H1 (cell line): Measurements from ENCODE around the gene CCDC175. TPM values are rescaled to one million over a fixed set of nuclear protein-coding genes. Genes with fewer than 3 reads are reported as not detected.

Experiments used
- CTCF ChIA-PET: fragments of 300-600 bp; sonication (Branson Sonifier 250); formaldehyde crosslinking; loops from one replicate; lab custom pipeline; 2021; ENCODE audit not compliant: partially characterized antibody; lab: Charles Lee
- POLR2A ChIA-PET: fragments of 300-600 bp; sonication (Branson Sonifier 250); formaldehyde crosslinking; loops from one replicate; lab custom pipeline; 2021; ENCODE audit warnings: inconsistent platforms; ENCODE audit not compliant: partially characterized antibody; lab: Charles Lee
- DNase-seq, 2 experiments: peaks; one replicate each; pipeline versions ENCODE4 v3.0.0 to v3.0.0-alpha.2; 2010 to 2022; ENCODE audit warnings: low spot score in 2 of 2, low read depth in 1 of 2, mixed read lengths in 1 of 2
- FAIRE-seq: peaks from 2 replicates; lab custom pipeline; 2011; peaks lifted over from hg19 to GRCh38; lab: Jason Lieb, UNC
- H2AFZ ChIP-seq: 2 replicates; pipeline ENCODE4 v1.8.1; 2012; ENCODE audit warnings: low read length, inconsistent platforms
- H2AK5ac ChIP-seq: 2 replicates; pipeline ENCODE4 v1.6.1; 2013; ENCODE audit warnings: low read depth, low read length
- H2BK120ac ChIP-seq: replicated peaks from 2 replicates; pipeline ENCODE3; 2013; ENCODE audit warnings: low read depth, low read length, inconsistent platforms
- H2BK12ac ChIP-seq: 2 replicates; pipeline ENCODE4 v1.6.1; 2013; ENCODE audit warnings: low read depth, low read length
- H2BK15ac ChIP-seq: 2 replicates; pipeline ENCODE4 v1.6.1; 2013; ENCODE audit warnings: low read length
- H2BK20ac ChIP-seq: 2 replicates; pipeline ENCODE4 v1.6.1; 2013; ENCODE audit warnings: low read length
- H2BK5ac ChIP-seq: 2 replicates; pipeline ENCODE4 v1.6.1; 2013; ENCODE audit warnings: low read depth, low read length
- H3K14ac ChIP-seq: 2 replicates; pipeline ENCODE4 v1.6.1; 2013; ENCODE audit warnings: inconsistent platforms; ENCODE audit not compliant: insufficient read length
- H3K18ac ChIP-seq: 2 replicates; pipeline ENCODE4 v1.6.1; 2013; ENCODE audit warnings: low read length; ENCODE audit errors: extremely low read depth
- H3K23ac ChIP-seq: 2 replicates; pipeline ENCODE4 v1.6.1; 2013; ENCODE audit warnings: inconsistent platforms; ENCODE audit not compliant: insufficient read length
- H3K23me2 ChIP-seq: 2 replicates; pipeline ENCODE4 v1.6.1; 2013; ENCODE audit warnings: low read depth, low read length
- H3K27ac ChIP-seq: 2 replicates; pipeline ENCODE4 v1.6.1; 2011; ENCODE audit warnings: low read depth, low read length, inconsistent platforms
- H3K27me3 ChIP-seq, 4 experiments: replicated peaks in 1 of 4; 1 replicate in 1 of 4; 2 replicates in 3 of 4; pipeline versions ENCODE4 v1.6.1 to v1.8.1; 2011 to 2013; ENCODE audit warnings: low read length in 3 of 4, mild to moderate bottlenecking in 3 of 4, inconsistent platforms in 2 of 4, mixed read lengths in 2 of 4, moderate library complexity in 1 of 4; ENCODE audit not compliant: control insufficient read depth in 3 of 4, insufficient read depth in 3 of 4; ENCODE audit errors: extremely low read depth in 1 of 4
- H3K36me3 ChIP-seq, 4 experiments: 2 replicates each; pipeline versions ENCODE4 v1.6.1 to v1.8.1; 2011 to 2013; ENCODE audit warnings: mild to moderate bottlenecking in 4 of 4, low read length in 3 of 4, moderate library complexity in 2 of 4, control low read depth in 1 of 4, inconsistent platforms in 1 of 4; ENCODE audit not compliant: insufficient read depth in 4 of 4, control insufficient read depth in 2 of 4
- H3K4ac ChIP-seq: replicated peaks from 2 replicates; pipeline ENCODE3; 2013; ENCODE audit warnings: low read length, low read depth, mixed read lengths, inconsistent platforms; ENCODE audit not compliant: insufficient read length
- H3K4me1 ChIP-seq, 4 experiments: replicated peaks in 1 of 4; 1 replicate in 1 of 4; 2 replicates in 3 of 4; pipeline versions ENCODE4 v1.6.1 to v1.8.1; 2011 to 2013; ENCODE audit warnings: low read length in 3 of 4, inconsistent platforms in 2 of 4, mixed read lengths in 1 of 4; ENCODE audit not compliant: insufficient read depth in 4 of 4, control insufficient read depth in 3 of 4
- H3K4me2 ChIP-seq, 2 experiments: 2 replicates each; pipeline versions ENCODE4 v1.6.1 to v1.8.1; 2011 to 2013; ENCODE audit warnings: low read depth in 2 of 2, low read length in 2 of 2, control low read depth in 1 of 2, inconsistent platforms in 1 of 2, mild to moderate bottlenecking in 1 of 2; ENCODE audit not compliant: insufficient read depth in 1 of 2
- H3K4me3 ChIP-seq, 4 experiments: fragments of 200-600, 300-600 bp in 1 of 4; sonication (generic), shearing (Covaris generic), sonication (Bioruptor Twin) in 1 of 4; 2 replicates each; pipeline versions ENCODE4 v1.5.1 to v1.8.1; 2011 to 2016; ENCODE audit warnings: low read length in 4 of 4, low read depth in 3 of 4, control low read depth in 2 of 4, inconsistent platforms in 2 of 4, mild to moderate bottlenecking in 2 of 4, mixed read lengths in 1 of 4, moderate library complexity in 1 of 4; ENCODE audit not compliant: insufficient read depth in 2 of 4; ENCODE audit errors: extremely low read depth in 1 of 4
- H3K56ac ChIP-seq: replicated peaks from 2 replicates; pipeline ENCODE3; 2013; ENCODE audit warnings: low read depth, mild to moderate bottlenecking, mixed read lengths, low read length, inconsistent platforms; ENCODE audit not compliant: insufficient read length
- H3K79me1 ChIP-seq: 2 replicates; pipeline ENCODE4 v1.6.1; 2013; ENCODE audit warnings: low read depth, low read length, control low read depth
- H3K79me2 ChIP-seq, 2 experiments: 2 replicates each; pipeline versions ENCODE4 v1.6.1 to v1.8.1; 2012 to 2013; ENCODE audit warnings: low read length in 2 of 2, mild to moderate bottlenecking in 2 of 2, inconsistent platforms in 1 of 2; ENCODE audit not compliant: insufficient read depth in 2 of 2, control insufficient read depth in 1 of 2
- H3K9ac ChIP-seq, 4 experiments: replicated peaks in 1 of 4; 1 replicate in 1 of 4; 2 replicates in 3 of 4; pipeline versions ENCODE4 v1.6.1 to v1.8.1; 2011 to 2013; ENCODE audit warnings: low read depth in 3 of 4, low read length in 3 of 4, control low read depth in 2 of 4, mild to moderate bottlenecking in 2 of 4, moderate library complexity in 2 of 4, inconsistent platforms in 1 of 4; ENCODE audit errors: extremely low read depth in 1 of 4
- H3K9me3 ChIP-seq, 2 experiments: 2 replicates each; pipeline versions ENCODE4 v1.6.1 to v1.8.1; 2012 to 2013; ENCODE audit warnings: mild to moderate bottlenecking in 2 of 2, moderate library complexity in 2 of 2, control low read depth in 1 of 2, inconsistent platforms in 1 of 2, low read depth in 1 of 2, low read length in 1 of 2, mixed read lengths in 1 of 2; ENCODE audit not compliant: insufficient read depth in 2 of 2
- H4K20me1 ChIP-seq, 2 experiments: replicated peaks in 1 of 2; 2 replicates each; pipeline versions ENCODE3 to v1.8.1; 2011 to 2013; ENCODE audit warnings: inconsistent platforms in 2 of 2, low read length in 2 of 2, mild to moderate bottlenecking in 1 of 2; ENCODE audit not compliant: insufficient read depth in 2 of 2, control insufficient read depth in 1 of 2
- H4K5ac ChIP-seq: 2 replicates; pipeline ENCODE4 v1.6.1; 2013; ENCODE audit warnings: low read length, low read depth, mixed read lengths, inconsistent platforms; ENCODE audit not compliant: insufficient read length
- H4K8ac ChIP-seq: 2 replicates; pipeline ENCODE4 v1.8.0; 2013; ENCODE audit warnings: mild to moderate bottlenecking, moderate library complexity, low read length, inconsistent platforms; ENCODE audit not compliant: insufficient read depth; ENCODE audit errors: extremely low read depth
- H4K91ac ChIP-seq: replicated peaks from 2 replicates; pipeline ENCODE3; 2013; ENCODE audit warnings: low read length, mixed read lengths, inconsistent platforms; ENCODE audit not compliant: insufficient read length
- BCL11A ChIP-seq, 2 experiments: IDR thresholded peaks; one replicate each; pipeline ENCODE4 v1.6.1; 2011; ENCODE audit warnings: low read depth in 2 of 2, low read length in 2 of 2, mild to moderate bottlenecking in 2 of 2
- CBX8 ChIP-seq: fragments of 300-800, 300-1000 bp; sonication (generic); IDR thresholded peaks from 2 replicates; pipeline ENCODE4 v1.7.1; 2016; ENCODE audit warnings: low read depth, low read length, borderline replicate concordance
- CTBP2 ChIP-seq: IDR thresholded peaks from 2 replicates; pipeline ENCODE4 v1.7.0; 2011; ENCODE audit warnings: borderline replicate concordance, mild to moderate bottlenecking, moderate library complexity, mixed read lengths, low read length; ENCODE audit not compliant: insufficient read depth, insufficient read length
- E2F6 ChIP-seq: IDR thresholded peaks from 2 replicates; pipeline ENCODE4 v1.6.1; 2012; ENCODE audit warnings: inconsistent platforms
- EZH2 ChIP-seq: fragments of 200-600 bp; sonication (generic); IDR thresholded peaks from 2 replicates; pipeline ENCODE4 v1.7.1; 2012; ENCODE audit warnings: low read depth, mild to moderate bottlenecking, moderate library complexity, low read length, inconsistent platforms; ENCODE audit not compliant: severe bottlenecking
- SRF ChIP-seq: IDR thresholded peaks from 2 replicates; pipeline ENCODE4 v1.6.1; 2011; ENCODE audit warnings: mild to moderate bottlenecking, low read depth, low read length, moderate library complexity
- WGBS, 2 experiments: shearing (Covaris generic) in 1 of 2; methylation state at CpG; one replicate each; pipeline versions ENCODE4 v1.1.6 to v1.1.7; 2013 to 2015; ENCODE audit warnings: low lambda C conversion rate in 2 of 2, mixed read lengths in 2 of 2, inconsistent platforms in 1 of 2, low coverage in 1 of 2, missing lambda C conversion rate in 1 of 2; ENCODE audit not compliant: insufficient replicate concordance in 2 of 2, insufficient coverage in 1 of 2, insufficient read length in 1 of 2; ENCODE audit errors: extremely low coverage in 1 of 2, missing lambda C conversion rate in 1 of 2; 5-methylcytosine and 5-hydroxymethylcytosine counted together
- polyA plus RNA-seq, 7 experiments: library from polyadenylated mRNA; depleted of rRNA in 3 of 7; stranded (reverse) in 5 of 7; unstranded in 2 of 7; fragments of >200 nt in 5 of 7; fragments of 200-250 nt in 2 of 7; gene quantifications; 1 replicate in 5 of 7; 2 replicates in 1 of 7; 4 replicates in 1 of 7; pipeline versions ENCODE4 v1.2.1 to v1.2.3, GENCODE V29; 2011 to 2013; ENCODE audit warnings: missing spikeins in 2 of 7, mixed read lengths in 2 of 7
- total RNA-seq: library from RNA; stranded (reverse); fragmentation: NEBNext Ultra II Directional; extraction: Animal tissue kit (Norgen Biotek cat#: 25700); gene quantifications from 2 replicates; pipeline ENCODE4 v1.2.1, GENCODE V29; 2021

Gene CCDC175
- total and polyA plus RNA-seq, 2 of the 8 experiments (the other 6 are each of a cell fraction or from before 2014, with no cell fraction given) = 0.19 TPM; not detected in 1

GRCh38 chr14:59565087-59565486, 11.5 kb downstream of the CCDC175 start:
- Histone ChIP-seq H2BK5ac (no peak overlapping the region), H3K9me3 (no peaks in the 10 kb centered on the region), H3K18ac (no peak overlapping the region), H4K91ac (no peak overlapping the region), H2BK15ac (no peak overlapping the region), H2BK20ac (no peak overlapping the region), H3K36me3 (no peaks in the 10 kb centered on the region), H2BK12ac (no peak overlapping the region), H3K27ac (no peak overlapping the region), H3K14ac (no peak overlapping the region), H3K4ac (no peak overlapping the region), H3K4me3 (no peak overlapping the region), H3K79me1 (no peaks in the 10 kb centered on the region), H3K23ac (no peak overlapping the region), H4K5ac (no peak overlapping the region), H3K9ac (no peak overlapping the region), H3K4me2 (no peak overlapping the region), H2BK120ac (no peak overlapping the region), H2AFZ (no peak overlapping the region), H3K23me2 (no peaks in the 10 kb centered on the region), H3K27me3 (no peaks in the 10 kb centered on the region), H4K8ac (no peak overlapping the region), H4K20me1 (no peaks in the 10 kb centered on the region), H3K4me1 (peaks cover 0 to 20% (median 8%) of the 10 kb centered on the region in 4 experiments; a peak in 3 of 7 replicates), H2AK5ac (no peak overlapping the region), H3K79me2 (no peaks in the 10 kb centered on the region), H3K56ac (no peak overlapping the region)
- POLR2A ChIA-PET = no interaction called here
- no peak for FAIRE-seq
- CTCF ChIA-PET = interaction anchor here (6.3 to 18.8 kb wide), 2 partner anchors 12 to 55 kb away, joined by 44 to 462 read pairs; partner anchors contain the start of gene CCDC175
- DNase-seq = no peak
- WGBS, 2 experiments = 94% methylated on average over 1 of the region's 1 CpG; no CpG with 5 or more reads in 1 of the 2 experiments
- TF ChIP-seq CTBP2 = no peak
- TF ChIP-seq CBX8 = no peak
- no peak for TF ChIP-seq BCL11A (IDR thresholded peaks at IDR 0.05; ENCODE audit: low read depth in 2 of 2, low read length in 2 of 2)
- TF ChIP-seq EZH2 = no peak
- TF ChIP-seq E2F6 = no peak
- no peak for TF ChIP-seq SRF
